Liver (tissue), 3 donors: ENCODE results near the gene NR6A1.

Experiments
- FOXA2 ChIP-seq: IDR thresholded peaks from 2 replicates; pipeline ENCODE4 v1.6.1; 2016; ENCODE audit warnings: antibody characterized with exemption
- RAD21 ChIP-seq, 2 donors: IDR thresholded peaks; 2 replicates each; pipeline ENCODE4 v1.6.1; 2016; ENCODE audit warnings: antibody characterized with exemption in 2 of 2, mild to moderate bottlenecking in 2 of 2
- RXRA ChIP-seq, 2 donors: IDR thresholded peaks; 2 replicates each; pipeline ENCODE4 v1.6.1; 2017 to 2018; ENCODE audit warnings: antibody characterized with exemption in 2 of 2, mild to moderate bottlenecking in 1 of 2
- TAF1 ChIP-seq: conservative IDR thresholded peaks from 2 replicates; pipeline ENCODE4 v1.6.1; 2016; ENCODE audit warnings: antibody characterized with exemption, mild to moderate bottlenecking
- YY1 ChIP-seq: IDR thresholded peaks from 2 replicates; pipeline ENCODE4 v1.6.1; 2016; ENCODE audit warnings: antibody characterized with exemption, mild to moderate bottlenecking
- TF ChIP-seq, protein P1 (sequence below): fragments of 150-350 bp; IDR thresholded peaks from 2 replicates; pipeline ENCODE4 v1.5.1; 2017; ENCODE audit warnings: improper control_type of control experiment, low read depth, low read length; ENCODE audit not compliant: missing input control
- TF ChIP-seq, protein P2 (sequence below): IDR thresholded peaks from 2 replicates; pipeline ENCODE4 v1.6.1; 2016; ENCODE audit warnings: antibody characterized with exemption
- TF ChIP-seq, protein P3 (sequence below): IDR thresholded peaks from 2 replicates; pipeline ENCODE4 v1.6.1; 2016; ENCODE audit warnings: antibody characterized with exemption, mild to moderate bottlenecking
- donor health status: healthy.
- donor health status: healthy.

DNA sequence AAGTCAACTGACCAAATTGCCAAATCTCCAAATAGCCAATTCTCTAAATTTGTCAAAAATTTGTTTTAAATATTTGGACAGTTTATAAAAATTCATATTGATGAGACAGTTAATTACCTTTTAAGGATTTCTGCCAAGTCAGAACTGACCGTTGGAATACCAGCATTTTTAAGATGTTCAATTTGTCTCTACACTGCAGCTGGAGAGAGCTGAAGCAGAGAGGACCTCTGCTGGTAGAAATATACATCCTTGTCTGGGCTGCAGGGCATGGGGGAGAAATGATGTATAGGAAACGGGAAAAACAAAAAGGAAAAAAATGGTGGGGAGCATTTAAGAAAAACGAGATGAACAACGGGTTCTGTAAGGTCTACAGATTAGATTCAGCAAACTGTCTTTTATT is 16.8 kb downstream of the NR6A1 start:
- TF ChIP-seq, protein P1, sequence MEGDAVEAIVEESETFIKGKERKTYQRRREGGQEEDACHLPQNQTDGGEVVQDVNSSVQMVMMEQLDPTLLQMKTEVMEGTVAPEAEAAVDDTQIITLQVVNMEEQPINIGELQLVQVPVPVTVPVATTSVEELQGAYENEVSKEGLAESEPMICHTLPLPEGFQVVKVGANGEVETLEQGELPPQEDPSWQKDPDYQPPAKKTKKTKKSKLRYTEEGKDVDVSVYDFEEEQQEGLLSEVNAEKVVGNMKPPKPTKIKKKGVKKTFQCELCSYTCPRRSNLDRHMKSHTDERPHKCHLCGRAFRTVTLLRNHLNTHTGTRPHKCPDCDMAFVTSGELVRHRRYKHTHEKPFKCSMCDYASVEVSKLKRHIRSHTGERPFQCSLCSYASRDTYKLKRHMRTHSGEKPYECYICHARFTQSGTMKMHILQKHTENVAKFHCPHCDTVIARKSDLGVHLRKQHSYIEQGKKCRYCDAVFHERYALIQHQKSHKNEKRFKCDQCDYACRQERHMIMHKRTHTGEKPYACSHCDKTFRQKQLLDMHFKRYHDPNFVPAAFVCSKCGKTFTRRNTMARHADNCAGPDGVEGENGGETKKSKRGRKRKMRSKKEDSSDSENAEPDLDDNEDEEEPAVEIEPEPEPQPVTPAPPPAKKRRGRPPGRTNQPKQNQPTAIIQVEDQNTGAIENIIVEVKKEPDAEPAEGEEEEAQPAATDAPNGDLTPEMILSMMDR = peak; percentile 8
- peak; percentile 50 to 61 for TF ChIP-seq RAD21 (IDR thresholded peaks at IDR 0.05)
- TF ChIP-seq TAF1 = no peak
- no peak for TF ChIP-seq RXRA (IDR thresholded peaks at IDR 0.05)
- TF ChIP-seq FOXA2 = no peak
- TF ChIP-seq, protein P2, sequence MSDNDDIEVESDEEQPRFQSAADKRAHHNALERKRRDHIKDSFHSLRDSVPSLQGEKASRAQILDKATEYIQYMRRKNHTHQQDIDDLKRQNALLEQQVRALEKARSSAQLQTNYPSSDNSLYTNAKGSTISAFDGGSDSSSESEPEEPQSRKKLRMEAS = no peak
- TF ChIP-seq, protein P3, sequence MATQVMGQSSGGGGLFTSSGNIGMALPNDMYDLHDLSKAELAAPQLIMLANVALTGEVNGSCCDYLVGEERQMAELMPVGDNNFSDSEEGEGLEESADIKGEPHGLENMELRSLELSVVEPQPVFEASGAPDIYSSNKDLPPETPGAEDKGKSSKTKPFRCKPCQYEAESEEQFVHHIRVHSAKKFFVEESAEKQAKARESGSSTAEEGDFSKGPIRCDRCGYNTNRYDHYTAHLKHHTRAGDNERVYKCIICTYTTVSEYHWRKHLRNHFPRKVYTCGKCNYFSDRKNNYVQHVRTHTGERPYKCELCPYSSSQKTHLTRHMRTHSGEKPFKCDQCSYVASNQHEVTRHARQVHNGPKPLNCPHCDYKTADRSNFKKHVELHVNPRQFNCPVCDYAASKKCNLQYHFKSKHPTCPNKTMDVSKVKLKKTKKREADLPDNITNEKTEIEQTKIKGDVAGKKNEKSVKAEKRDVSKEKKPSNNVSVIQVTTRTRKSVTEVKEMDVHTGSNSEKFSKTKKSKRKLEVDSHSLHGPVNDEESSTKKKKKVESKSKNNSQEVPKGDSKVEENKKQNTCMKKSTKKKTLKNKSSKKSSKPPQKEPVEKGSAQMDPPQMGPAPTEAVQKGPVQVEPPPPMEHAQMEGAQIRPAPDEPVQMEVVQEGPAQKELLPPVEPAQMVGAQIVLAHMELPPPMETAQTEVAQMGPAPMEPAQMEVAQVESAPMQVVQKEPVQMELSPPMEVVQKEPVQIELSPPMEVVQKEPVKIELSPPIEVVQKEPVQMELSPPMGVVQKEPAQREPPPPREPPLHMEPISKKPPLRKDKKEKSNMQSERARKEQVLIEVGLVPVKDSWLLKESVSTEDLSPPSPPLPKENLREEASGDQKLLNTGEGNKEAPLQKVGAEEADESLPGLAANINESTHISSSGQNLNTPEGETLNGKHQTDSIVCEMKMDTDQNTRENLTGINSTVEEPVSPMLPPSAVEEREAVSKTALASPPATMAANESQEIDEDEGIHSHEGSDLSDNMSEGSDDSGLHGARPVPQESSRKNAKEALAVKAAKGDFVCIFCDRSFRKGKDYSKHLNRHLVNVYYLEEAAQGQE = no peak
- TF ChIP-seq YY1 = no peak
